ENCODE results near the gene SNAP47. TPM values are rescaled to one million over a fixed set of nuclear protein-coding genes. Genes with fewer than 3 reads are reported as not detected.

SNAP47 gene
- total RNA-seq, 1 experiment from 2014 or later = 39.4 TPM

- Mint-ChIP-seq H3K4me1 (ENCODE audit: low read depth, unreplicated experiment) (no peaks in the 10 kb centered on the region), H3K4me3 (ENCODE audit: low read depth, unreplicated experiment) (no peak overlapping the region), H3K9me3 (ENCODE audit: low read depth, unreplicated experiment) (no peaks in the 10 kb centered on the region), H3K27ac (ENCODE audit: unreplicated experiment) (no peak overlapping the region), H3K36me3 (ENCODE audit: insufficient read depth, unreplicated experiment) (no peaks in the 10 kb centered on the region), H3K27me3 (ENCODE audit: unreplicated experiment) (peaks cover 46% of the 10 kb centered on the region)
- CTCF ChIA-PET = interaction anchor here (0.5 to 0.7 kb wide), 5 partner anchors 30 to 253 kb away, joined by 3 to 8 read pairs (median 3); no protein-coding TSS in a partner anchor
- DNase-seq = no peak
- no TSS peak for BruUV-seq (replicated peaks)
- no peak for TF ChIP-seq CTCF (IDR thresholded peaks at IDR 0.05; ENCODE audit: unreplicated experiment)
- intact Hi-C loops (cut with micrococcal nuclease; ENCODE audit: unreplicated experiment) = no loop called here
Measured at GRCh38 chr1:227795732-227796131, 60.5 kb downstream of the SNAP47 start.

GRCh38 chr1:227796359-227796915, 61.2 kb downstream of the SNAP47 start:
- intact Hi-C loops (cut with micrococcal nuclease; ENCODE audit: unreplicated experiment) = no loop called here
- CTCF ChIA-PET = interaction anchor here (0.5 kb wide), 1 partner anchor 66 kb away, joined by 3 read pairs; no protein-coding TSS in a partner anchor

GRCh38 chr1:227797144-227797543, 61.9 kb downstream of the SNAP47 start:
- H3K4me3 Mint-ChIP-seq (ENCODE audit: low read depth, unreplicated experiment) = no peak overlapping the region
- no peaks in the 10 kb centered on the region for H3K9me3 Mint-ChIP-seq (ENCODE audit: low read depth, unreplicated experiment)
- CTCF ChIA-PET = interaction anchor here (0.6 kb wide), 1 partner anchor 412 kb away, joined by 3 read pairs; no protein-coding TSS in a partner anchor
- intact Hi-C loops (cut with micrococcal nuclease; ENCODE audit: unreplicated experiment) = no loop called here
- TF ChIP-seq CTCF (IDR thresholded peaks at IDR 0.05; ENCODE audit: unreplicated experiment) = no peak
- no peak overlapping the region for H3K27ac Mint-ChIP-seq (ENCODE audit: unreplicated experiment)
- peaks cover 46% of the 10 kb centered on the region for H3K27me3 Mint-ChIP-seq (ENCODE audit: unreplicated experiment)
- no TSS peak for BruUV-seq (replicated peaks)
- no peak for DNase-seq
- no peaks in the 10 kb centered on the region for H3K36me3 Mint-ChIP-seq (ENCODE audit: insufficient read depth, unreplicated experiment)
- H3K4me1 Mint-ChIP-seq (ENCODE audit: low read depth, unreplicated experiment) = no peaks in the 10 kb centered on the region

More at GRCh38 chr1:227796359-227796915, 61.2 kb downstream of the SNAP47 start:
- no peak for DNase-seq
- no TSS peak for BruUV-seq (replicated peaks)
- Mint-ChIP-seq H3K27ac (ENCODE audit: unreplicated experiment) (no peak overlapping the region), H3K9me3 (ENCODE audit: low read depth, unreplicated experiment) (no peaks in the 10 kb centered on the region), H3K4me1 (ENCODE audit: low read depth, unreplicated experiment) (no peaks in the 10 kb centered on the region), H3K36me3 (ENCODE audit: insufficient read depth, unreplicated experiment) (no peaks in the 10 kb centered on the region), H3K4me3 (ENCODE audit: low read depth, unreplicated experiment) (no peak overlapping the region), H3K27me3 (ENCODE audit: unreplicated experiment) (peaks cover 46% of the 10 kb centered on the region)
- TF ChIP-seq CTCF (IDR thresholded peaks at IDR 0.05; ENCODE audit: unreplicated experiment) = no peak

- H3K4me1 Mint-ChIP-seq (ENCODE audit: low read depth, unreplicated experiment) = no peaks in the 10 kb centered on the region
- CTCF ChIA-PET = interaction anchor here (0.6 kb wide), 1 partner anchor 413 kb away, joined by 3 read pairs; no protein-coding TSS in a partner anchor
- no peak overlapping the region for H3K4me3 Mint-ChIP-seq (ENCODE audit: low read depth, unreplicated experiment)
- intact Hi-C loops (cut with micrococcal nuclease; ENCODE audit: unreplicated experiment) = no loop called here
- no peak for TF ChIP-seq CTCF (IDR thresholded peaks at IDR 0.05; ENCODE audit: unreplicated experiment)
- no peaks in the 10 kb centered on the region for H3K9me3 Mint-ChIP-seq (ENCODE audit: low read depth, unreplicated experiment)
- no TSS peak for BruUV-seq (replicated peaks)
- no peaks in the 10 kb centered on the region for H3K36me3 Mint-ChIP-seq (ENCODE audit: insufficient read depth, unreplicated experiment)
- peaks cover 46% of the 10 kb centered on the region for H3K27me3 Mint-ChIP-seq (ENCODE audit: unreplicated experiment)
- DNase-seq = no peak
- H3K27ac Mint-ChIP-seq (ENCODE audit: unreplicated experiment) = no peak overlapping the region
Measured at GRCh38 chr1:227797625-227798024, 62.4 kb downstream of the SNAP47 start.

Data from Calu3 (cell line).